WTC11 (cell line): ENCODE measurements around the gene ETV6. TPM values are rescaled to one million over a fixed set of nuclear protein-coding genes. Genes with fewer than 3 reads are reported as not detected.

Experiments used
- ATAC-seq: fragments of 200-7000 bp; cut with Tn5 transposase; 2 replicates; pipeline ENCODE4 v1.10.0; 2021; ENCODE audit warnings: mild to moderate bottlenecking, moderate library complexity
- CTCF ChIA-PET: fragments of 300-600 bp; sonication (Branson Sonifier 250); formaldehyde crosslinking; loops from one replicate; lab custom pipeline; 2021; ENCODE audit warnings: antibody characterized with exemption; lab: Charles Lee
- POLR2A ChIA-PET: fragments of 350-600 bp; sonication (Branson Sonifier 250); formaldehyde crosslinking; loops from one replicate; lab custom pipeline; 2021; ENCODE audit warnings: antibody characterized with exemption; lab: Charles Lee
- DNase-seq: peaks from one replicate; pipeline ENCODE4 v3.0.0; 2021; ENCODE audit warnings: low spot score
- H3K27ac Mint-ChIP-seq: 2 replicates; pipeline ENCODE4 v1.8.0; 2021; ENCODE audit warnings: mixed read lengths
- H3K27me3 Mint-ChIP-seq: 2 replicates; pipeline ENCODE4 v1.8.0; 2021; ENCODE audit warnings: low read depth, mild to moderate bottlenecking, moderate library complexity, mixed read lengths
- H3K36me3 Mint-ChIP-seq: 2 replicates; pipeline ENCODE4 v1.8.0; 2021; ENCODE audit warnings: mixed read lengths
- H3K4me1 Mint-ChIP-seq: 2 replicates; pipeline ENCODE4 v1.8.0; 2022; ENCODE audit warnings: mixed read lengths
- H3K4me3 Mint-ChIP-seq: 2 replicates; pipeline ENCODE4 v1.8.0; 2021; ENCODE audit warnings: mild to moderate bottlenecking, moderate library complexity, mixed read lengths
- H3K9me3 Mint-ChIP-seq: 2 replicates; pipeline ENCODE4 v1.8.0; 2021; ENCODE audit warnings: mixed read lengths
- CBFB ChIP-seq: sonication (generic); formaldehyde crosslinking; IDR thresholded peaks from 2 replicates; pipeline ENCODE4 v1.8.1; 2022; ENCODE audit warnings: mild to moderate bottlenecking, low read depth, missing genetic modification reagents
- ELF4 ChIP-seq: sonication (generic); formaldehyde crosslinking; IDR thresholded peaks from 2 replicates; pipeline ENCODE4 v1.8.1; 2022; ENCODE audit warnings: low read depth, mild to moderate bottlenecking, moderate library complexity, missing genetic modification reagents
- ETV6 ChIP-seq: sonication (generic); formaldehyde crosslinking; IDR thresholded peaks from 2 replicates; pipeline ENCODE4 v1.8.1; 2022; ENCODE audit warnings: mild to moderate bottlenecking, missing genetic modification reagents
- FOXK1 ChIP-seq: sonication (generic); formaldehyde crosslinking; IDR thresholded peaks from 2 replicates; pipeline ENCODE4 v1.8.0; 2022; ENCODE audit warnings: mild to moderate bottlenecking, moderate library complexity, missing genetic modification reagents
- FOXP1 ChIP-seq: sonication (generic); formaldehyde crosslinking; IDR thresholded peaks from 2 replicates; pipeline ENCODE4 v1.8.0; 2022; ENCODE audit warnings: missing genetic modification reagents, mild to moderate bottlenecking, moderate library complexity, borderline replicate concordance
- GRHL2 ChIP-seq: fragments of 250-450 bp; sonication (Bioruptor Pico); IDR thresholded peaks from 2 replicates; pipeline ENCODE4 v1.8.0; 2022; ENCODE audit warnings: mild to moderate bottlenecking, moderate library complexity; ENCODE audit not compliant: insufficient replicate concordance, severe bottlenecking
- GTF2I ChIP-seq: fragments of 250-450 bp; sonication (Bioruptor Pico); conservative IDR thresholded peaks from 2 replicates; pipeline ENCODE4 v1.4.0; 2021; ENCODE audit warnings: mild to moderate bottlenecking
- JAZF1 ChIP-seq: fragments of 250-450 bp; sonication (Bioruptor Pico); IDR thresholded peaks from 2 replicates; pipeline ENCODE4 v1.9.0; 2021; ENCODE audit warnings: moderate library complexity, mild to moderate bottlenecking, inconsistent platforms
- NFATC4 ChIP-seq: fragments of 250-450 bp; sonication (Bioruptor Pico); IDR thresholded peaks from 2 replicates; pipeline ENCODE4 v1.9.0; 2021; ENCODE audit warnings: mild to moderate bottlenecking
- NR1H2 ChIP-seq: sonication (generic); formaldehyde crosslinking; IDR thresholded peaks from 2 replicates; pipeline ENCODE4 v1.9.0; 2021; ENCODE audit warnings: mild to moderate bottlenecking, moderate library complexity, missing genetic modification reagents
- PRDM15 ChIP-seq: sonication (generic); formaldehyde crosslinking; IDR thresholded peaks from 2 replicates; pipeline ENCODE4 v1.8.0; 2022; ENCODE audit warnings: missing genetic modification reagents
- PRRX2 ChIP-seq: fragments of 250-450 bp; sonication (Bioruptor Pico); IDR thresholded peaks from 2 replicates; pipeline ENCODE4 v1.8.0; 2021; ENCODE audit warnings: mild to moderate bottlenecking
- SP1 ChIP-seq: sonication (generic); formaldehyde crosslinking; conservative IDR thresholded peaks from 2 replicates; pipeline ENCODE4 v1.8.1; 2022; ENCODE audit warnings: missing genetic modification reagents
- ZMAT4 ChIP-seq: fragments of 250-450 bp; sonication (Bioruptor Pico); IDR thresholded peaks from 2 replicates; pipeline ENCODE4 v1.9.0; 2021; ENCODE audit warnings: mild to moderate bottlenecking
- ZNF138 ChIP-seq: sonication (generic); formaldehyde crosslinking; conservative IDR thresholded peaks from 2 replicates; pipeline ENCODE4 v1.8.1; 2022; ENCODE audit warnings: mild to moderate bottlenecking, moderate library complexity, missing genetic modification reagents
- ZNF263 ChIP-seq: sonication (generic); formaldehyde crosslinking; IDR thresholded peaks from 2 replicates; pipeline ENCODE4 v1.8.1; 2022; ENCODE audit warnings: low read depth, mild to moderate bottlenecking, moderate library complexity, missing genetic modification reagents
- total RNA-seq: library from RNA; stranded (reverse); gene quantifications from 3 replicates; pipeline ENCODE4 v1.2.3, GENCODE V29; 2021
- TF ChIP-seq, protein P1 (sequence below): fragments of 250-450 bp; sonication (Bioruptor Pico); IDR thresholded peaks from 2 replicates; pipeline ENCODE4 v1.8.0; 2021; ENCODE audit warnings: mild to moderate bottlenecking
- TF ChIP-seq, protein P2 (sequence below): sonication (generic); formaldehyde crosslinking; conservative IDR thresholded peaks from 2 replicates; pipeline ENCODE4 v1.8.1; 2023; ENCODE audit warnings: mild to moderate bottlenecking, low read depth, missing genetic modification reagents, moderate library complexity

Gene ETV6
- total RNA-seq, 1 experiment from 2014 or later = 23.5 TPM

GRCh38 chr12:11768233-11768965, 118.9 kb downstream of the ETV6 start:
- Mint-ChIP-seq H3K4me1 (peaks cover 44% of the 10 kb centered on the region), H3K27ac (peak overlapping the region; percentile 25; the same call in 1 of the 2 replicates), H3K9me3 (no peaks in the 10 kb centered on the region; the same call in 1 of the 2 replicates), H3K27me3 (no peaks in the 10 kb centered on the region), H3K36me3 (no peaks in the 10 kb centered on the region), H3K4me3 (no peak overlapping the region)
- DNase-seq = no peak
- TF ChIP-seq ZNF263 (CRISPR knock-in tag) = no peak
- no peak for TF ChIP-seq ETV6 (CRISPR knock-in tag)
- no peak for TF ChIP-seq CBFB
- TF ChIP-seq ZNF138 (CRISPR knock-in tag) = no peak
- TF ChIP-seq ELF4 (CRISPR knock-in tag) = no peak
- no peak for TF ChIP-seq FOXK1 (CRISPR knock-in tag)
- no peak for TF ChIP-seq PRRX2 (CRISPR knock-in tag)
- no peak for TF ChIP-seq NR1H2 (CRISPR knock-in tag)
- no peak for TF ChIP-seq SP1 (CRISPR knock-in tag)
- no peak for TF ChIP-seq GRHL2
- no peak for TF ChIP-seq FOXP1 (CRISPR knock-in tag)
- no peak for TF ChIP-seq JAZF1 (CRISPR knock-in tag)
- ChIA-PET CTCF (interaction anchor here (1.0 to 1.2 kb wide), 2 partner anchors 102 to 124 kb away, joined by 3 read pairs; no protein-coding TSS in a partner anchor), POLR2A (no interaction called here)
- ATAC-seq = no peak; the same call in 1 of the 2 replicates

DNA sequence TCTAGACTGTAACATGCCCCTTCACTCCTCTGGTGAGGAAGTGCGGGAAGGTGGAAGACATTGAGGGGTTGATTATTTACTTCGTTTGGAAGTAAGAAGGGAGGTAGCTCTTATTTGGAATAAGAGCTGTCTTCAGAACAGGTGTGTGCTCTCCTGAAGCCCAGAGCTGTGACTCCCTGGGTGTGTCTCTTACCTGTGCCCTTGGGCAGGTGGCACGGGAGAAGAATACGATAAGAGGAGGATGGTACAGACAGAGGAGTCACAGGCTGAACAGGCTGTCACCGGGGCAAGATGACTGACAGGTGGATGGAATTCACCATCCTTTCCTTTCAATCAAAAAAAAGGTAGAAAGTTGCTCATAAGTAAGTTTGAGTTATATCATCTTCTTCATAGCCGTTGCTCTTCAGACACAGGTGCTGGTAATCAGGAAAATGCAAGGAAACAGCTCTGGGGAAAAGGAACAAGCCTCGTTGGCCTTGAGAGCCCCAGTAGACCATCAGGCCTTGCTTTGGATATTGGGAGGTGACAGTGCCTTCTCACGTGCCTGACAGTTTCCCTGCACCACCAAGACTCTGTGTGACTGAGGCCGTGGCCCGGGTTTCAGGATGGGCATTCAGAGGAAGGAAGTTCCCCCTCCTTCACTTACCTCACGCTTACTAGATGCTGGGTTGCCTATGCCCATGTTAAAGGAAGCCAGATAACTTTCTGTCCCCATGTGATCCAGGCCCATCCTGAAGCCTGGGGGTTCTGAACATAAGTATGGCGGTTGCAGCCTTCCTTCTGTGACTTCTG, 120.4 kb downstream of the ETV6 start:
- POLR2A ChIA-PET = no interaction called here
- no peak overlapping the region for H3K4me3 Mint-ChIP-seq
- no peak for TF ChIP-seq GTF2I (CRISPR knock-in tag)
- no peak for TF ChIP-seq NFATC4 (CRISPR knock-in tag)
- TF ChIP-seq ZMAT4 (CRISPR knock-in tag) = no peak
- TF ChIP-seq, protein P1, sequence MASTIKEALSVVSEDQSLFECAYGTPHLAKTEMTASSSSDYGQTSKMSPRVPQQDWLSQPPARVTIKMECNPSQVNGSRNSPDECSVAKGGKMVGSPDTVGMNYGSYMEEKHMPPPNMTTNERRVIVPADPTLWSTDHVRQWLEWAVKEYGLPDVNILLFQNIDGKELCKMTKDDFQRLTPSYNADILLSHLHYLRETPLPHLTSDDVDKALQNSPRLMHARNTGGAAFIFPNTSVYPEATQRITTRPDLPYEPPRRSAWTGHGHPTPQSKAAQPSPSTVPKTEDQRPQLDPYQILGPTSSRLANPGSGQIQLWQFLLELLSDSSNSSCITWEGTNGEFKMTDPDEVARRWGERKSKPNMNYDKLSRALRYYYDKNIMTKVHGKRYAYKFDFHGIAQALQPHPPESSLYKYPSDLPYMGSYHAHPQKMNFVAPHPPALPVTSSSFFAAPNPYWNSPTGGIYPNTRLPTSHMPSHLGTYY (CRISPR knock-in tag) = no peak
- TF ChIP-seq, all 79 proteins: peak for 0
- CTCF ChIA-PET = no interaction called here
- DNase-seq (no peak), ATAC-seq (no peak)
- Mint-ChIP-seq H3K27me3 (no peaks in the 10 kb centered on the region), H3K27ac (no peak overlapping the region), H3K36me3 (no peaks in the 10 kb centered on the region), H3K4me1 (peaks cover 38% of the 10 kb centered on the region), H3K9me3 (no peaks in the 10 kb centered on the region; the same call in 1 of the 2 replicates)

- CTCF ChIA-PET = interaction anchor here (1.4 kb wide), 1 partner anchor 33 kb away, joined by 3 read pairs; no protein-coding TSS in a partner anchor
- peaks cover 25% of the 10 kb centered on the region for H3K4me1 Mint-ChIP-seq
- H3K9me3 Mint-ChIP-seq = no peaks in the 10 kb centered on the region; the same call in 1 of the 2 replicates
- TF ChIP-seq, protein P2, sequence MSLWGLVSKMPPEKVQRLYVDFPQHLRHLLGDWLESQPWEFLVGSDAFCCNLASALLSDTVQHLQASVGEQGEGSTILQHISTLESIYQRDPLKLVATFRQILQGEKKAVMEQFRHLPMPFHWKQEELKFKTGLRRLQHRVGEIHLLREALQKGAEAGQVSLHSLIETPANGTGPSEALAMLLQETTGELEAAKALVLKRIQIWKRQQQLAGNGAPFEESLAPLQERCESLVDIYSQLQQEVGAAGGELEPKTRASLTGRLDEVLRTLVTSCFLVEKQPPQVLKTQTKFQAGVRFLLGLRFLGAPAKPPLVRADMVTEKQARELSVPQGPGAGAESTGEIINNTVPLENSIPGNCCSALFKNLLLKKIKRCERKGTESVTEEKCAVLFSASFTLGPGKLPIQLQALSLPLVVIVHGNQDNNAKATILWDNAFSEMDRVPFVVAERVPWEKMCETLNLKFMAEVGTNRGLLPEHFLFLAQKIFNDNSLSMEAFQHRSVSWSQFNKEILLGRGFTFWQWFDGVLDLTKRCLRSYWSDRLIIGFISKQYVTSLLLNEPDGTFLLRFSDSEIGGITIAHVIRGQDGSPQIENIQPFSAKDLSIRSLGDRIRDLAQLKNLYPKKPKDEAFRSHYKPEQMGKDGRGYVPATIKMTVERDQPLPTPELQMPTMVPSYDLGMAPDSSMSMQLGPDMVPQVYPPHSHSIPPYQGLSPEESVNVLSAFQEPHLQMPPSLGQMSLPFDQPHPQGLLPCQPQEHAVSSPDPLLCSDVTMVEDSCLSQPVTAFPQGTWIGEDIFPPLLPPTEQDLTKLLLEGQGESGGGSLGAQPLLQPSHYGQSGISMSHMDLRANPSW (CRISPR knock-in tag) = no peak
- TF ChIP-seq GTF2I (CRISPR knock-in tag) = no peak
- TF ChIP-seq PRDM15 (CRISPR knock-in tag) = no peak
- TF ChIP-seq, protein P1 (CRISPR knock-in tag) = no peak
- no peak for TF ChIP-seq ELF4 (CRISPR knock-in tag)
Observed at GRCh38 chr12:11771356-11771755, 121.9 kb downstream of the ETV6 start.

More at GRCh38 chr12:11771356-11771755, 121.9 kb downstream of the ETV6 start:
- ATAC-seq (no peak), DNase-seq (no peak)
- no peak overlapping the region for H3K27ac Mint-ChIP-seq
- H3K27me3 Mint-ChIP-seq = no peaks in the 10 kb centered on the region
- H3K4me3 Mint-ChIP-seq = no peak overlapping the region
- POLR2A ChIA-PET = no interaction called here
- no peaks in the 10 kb centered on the region for H3K36me3 Mint-ChIP-seq
